ENCODE results near the gene IGDCC3.

DNA sequence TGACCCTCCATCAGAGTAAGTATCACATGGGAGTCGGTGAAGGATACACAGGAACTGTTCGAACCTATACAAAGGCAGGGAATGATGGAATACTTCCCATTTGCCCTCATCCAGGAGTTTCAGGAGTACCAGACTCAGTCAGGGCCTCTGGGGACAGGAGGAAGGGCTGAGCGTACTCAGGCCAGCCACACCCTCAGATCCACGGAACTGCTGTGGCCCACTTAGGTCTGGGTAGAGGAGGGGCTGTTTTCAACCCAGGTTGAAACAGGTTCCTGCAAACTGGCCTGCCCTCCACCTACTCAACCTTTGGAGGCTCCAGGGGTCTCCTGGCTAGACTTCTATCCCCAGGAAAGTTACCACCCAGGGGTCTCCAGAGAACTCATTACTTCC lies 6.7 kb upstream of the IGDCC3 start:
- TF ChIP-seq EZH2 (IDR thresholded peaks at IDR 0.05): no peak
- no peak for TF ChIP-seq POLR2AphosphoS5 (IDR thresholded peaks at IDR 0.05; ENCODE audit: borderline replicate concordance, low read depth, low read length)
- no peak for TF ChIP-seq FOXP2 (optimal IDR thresholded peaks at IDR 0.05; ENCODE audit: control extremely low read depth, extremely low read length, insufficient read depth)

All from SK-N-MC (cell line).